H1 (cell line): ENCODE measurements around the gene QRSL1. TPM values are rescaled to one million over a fixed set of nuclear protein-coding genes. Genes with fewer than 3 reads are reported as not detected.

Experiments
- CTCF ChIA-PET: fragments of 300-600 bp; sonication (Branson Sonifier 250); formaldehyde crosslinking; loops from one replicate; lab custom pipeline; 2021; ENCODE audit not compliant: partially characterized antibody; lab: Charles Lee
- POLR2A ChIA-PET: fragments of 300-600 bp; sonication (Branson Sonifier 250); formaldehyde crosslinking; loops from one replicate; lab custom pipeline; 2021; ENCODE audit warnings: inconsistent platforms; ENCODE audit not compliant: partially characterized antibody; lab: Charles Lee
- DNase-seq, 2 experiments: peaks; one replicate each; pipeline versions ENCODE4 v3.0.0 to v3.0.0-alpha.2; 2010 to 2022; ENCODE audit warnings: low spot score in 2 of 2, low read depth in 1 of 2, mixed read lengths in 1 of 2
- FAIRE-seq: peaks from 2 replicates; lab custom pipeline; 2011; peaks lifted over from hg19 to GRCh38; lab: Jason Lieb, UNC
- H2AFZ ChIP-seq: 2 replicates; pipeline ENCODE4 v1.8.1; 2012; ENCODE audit warnings: low read length, inconsistent platforms
- H2AK5ac ChIP-seq: 2 replicates; pipeline ENCODE4 v1.6.1; 2013; ENCODE audit warnings: low read depth, low read length
- H2BK120ac ChIP-seq: replicated peaks from 2 replicates; pipeline ENCODE3; 2013; ENCODE audit warnings: low read depth, low read length, inconsistent platforms
- H2BK12ac ChIP-seq: 2 replicates; pipeline ENCODE4 v1.6.1; 2013; ENCODE audit warnings: low read depth, low read length
- H2BK15ac ChIP-seq: 2 replicates; pipeline ENCODE4 v1.6.1; 2013; ENCODE audit warnings: low read length
- H2BK20ac ChIP-seq: 2 replicates; pipeline ENCODE4 v1.6.1; 2013; ENCODE audit warnings: low read length
- H2BK5ac ChIP-seq: 2 replicates; pipeline ENCODE4 v1.6.1; 2013; ENCODE audit warnings: low read depth, low read length
- H3K14ac ChIP-seq: 2 replicates; pipeline ENCODE4 v1.6.1; 2013; ENCODE audit warnings: inconsistent platforms; ENCODE audit not compliant: insufficient read length
- H3K18ac ChIP-seq: 2 replicates; pipeline ENCODE4 v1.6.1; 2013; ENCODE audit warnings: low read length; ENCODE audit errors: extremely low read depth
- H3K23ac ChIP-seq: 2 replicates; pipeline ENCODE4 v1.6.1; 2013; ENCODE audit warnings: inconsistent platforms; ENCODE audit not compliant: insufficient read length
- H3K23me2 ChIP-seq: 2 replicates; pipeline ENCODE4 v1.6.1; 2013; ENCODE audit warnings: low read depth, low read length
- H3K27ac ChIP-seq: 2 replicates; pipeline ENCODE4 v1.6.1; 2011; ENCODE audit warnings: low read depth, low read length, inconsistent platforms
- H3K27me3 ChIP-seq, 4 experiments: replicated peaks in 1 of 4; 1 replicate in 1 of 4; 2 replicates in 3 of 4; pipeline versions ENCODE4 v1.6.1 to v1.8.1; 2011 to 2013; ENCODE audit warnings: low read length in 3 of 4, mild to moderate bottlenecking in 3 of 4, inconsistent platforms in 2 of 4, mixed read lengths in 2 of 4, moderate library complexity in 1 of 4; ENCODE audit not compliant: control insufficient read depth in 3 of 4, insufficient read depth in 3 of 4; ENCODE audit errors: extremely low read depth in 1 of 4
- H3K36me3 ChIP-seq, 4 experiments: 2 replicates each; pipeline versions ENCODE4 v1.6.1 to v1.8.1; 2011 to 2013; ENCODE audit warnings: mild to moderate bottlenecking in 4 of 4, low read length in 3 of 4, moderate library complexity in 2 of 4, control low read depth in 1 of 4, inconsistent platforms in 1 of 4; ENCODE audit not compliant: insufficient read depth in 4 of 4, control insufficient read depth in 2 of 4
- H3K4ac ChIP-seq: replicated peaks from 2 replicates; pipeline ENCODE3; 2013; ENCODE audit warnings: low read length, low read depth, mixed read lengths, inconsistent platforms; ENCODE audit not compliant: insufficient read length
- H3K4me1 ChIP-seq, 4 experiments: replicated peaks in 1 of 4; 1 replicate in 1 of 4; 2 replicates in 3 of 4; pipeline versions ENCODE4 v1.6.1 to v1.8.1; 2011 to 2013; ENCODE audit warnings: low read length in 3 of 4, inconsistent platforms in 2 of 4, mixed read lengths in 1 of 4; ENCODE audit not compliant: insufficient read depth in 4 of 4, control insufficient read depth in 3 of 4
- H3K4me2 ChIP-seq, 2 experiments: 2 replicates each; pipeline versions ENCODE4 v1.6.1 to v1.8.1; 2011 to 2013; ENCODE audit warnings: low read depth in 2 of 2, low read length in 2 of 2, control low read depth in 1 of 2, inconsistent platforms in 1 of 2, mild to moderate bottlenecking in 1 of 2; ENCODE audit not compliant: insufficient read depth in 1 of 2
- H3K4me3 ChIP-seq, 4 experiments: fragments of 200-600, 300-600 bp in 1 of 4; sonication (generic), shearing (Covaris generic), sonication (Bioruptor Twin) in 1 of 4; 2 replicates each; pipeline versions ENCODE4 v1.5.1 to v1.8.1; 2011 to 2016; ENCODE audit warnings: low read length in 4 of 4, low read depth in 3 of 4, control low read depth in 2 of 4, inconsistent platforms in 2 of 4, mild to moderate bottlenecking in 2 of 4, mixed read lengths in 1 of 4, moderate library complexity in 1 of 4; ENCODE audit not compliant: insufficient read depth in 2 of 4; ENCODE audit errors: extremely low read depth in 1 of 4
- H3K56ac ChIP-seq: replicated peaks from 2 replicates; pipeline ENCODE3; 2013; ENCODE audit warnings: low read depth, mild to moderate bottlenecking, mixed read lengths, low read length, inconsistent platforms; ENCODE audit not compliant: insufficient read length
- H3K79me1 ChIP-seq: 2 replicates; pipeline ENCODE4 v1.6.1; 2013; ENCODE audit warnings: low read depth, low read length, control low read depth
- H3K79me2 ChIP-seq, 2 experiments: 2 replicates each; pipeline versions ENCODE4 v1.6.1 to v1.8.1; 2012 to 2013; ENCODE audit warnings: low read length in 2 of 2, mild to moderate bottlenecking in 2 of 2, inconsistent platforms in 1 of 2; ENCODE audit not compliant: insufficient read depth in 2 of 2, control insufficient read depth in 1 of 2
- H3K9ac ChIP-seq, 4 experiments: replicated peaks in 1 of 4; 1 replicate in 1 of 4; 2 replicates in 3 of 4; pipeline versions ENCODE4 v1.6.1 to v1.8.1; 2011 to 2013; ENCODE audit warnings: low read depth in 3 of 4, low read length in 3 of 4, control low read depth in 2 of 4, mild to moderate bottlenecking in 2 of 4, moderate library complexity in 2 of 4, inconsistent platforms in 1 of 4; ENCODE audit errors: extremely low read depth in 1 of 4
- H3K9me3 ChIP-seq, 2 experiments: 2 replicates each; pipeline versions ENCODE4 v1.6.1 to v1.8.1; 2012 to 2013; ENCODE audit warnings: mild to moderate bottlenecking in 2 of 2, moderate library complexity in 2 of 2, control low read depth in 1 of 2, inconsistent platforms in 1 of 2, low read depth in 1 of 2, low read length in 1 of 2, mixed read lengths in 1 of 2; ENCODE audit not compliant: insufficient read depth in 2 of 2
- H4K20me1 ChIP-seq, 2 experiments: replicated peaks in 1 of 2; 2 replicates each; pipeline versions ENCODE3 to v1.8.1; 2011 to 2013; ENCODE audit warnings: inconsistent platforms in 2 of 2, low read length in 2 of 2, mild to moderate bottlenecking in 1 of 2; ENCODE audit not compliant: insufficient read depth in 2 of 2, control insufficient read depth in 1 of 2
- H4K5ac ChIP-seq: 2 replicates; pipeline ENCODE4 v1.6.1; 2013; ENCODE audit warnings: low read length, low read depth, mixed read lengths, inconsistent platforms; ENCODE audit not compliant: insufficient read length
- H4K8ac ChIP-seq: 2 replicates; pipeline ENCODE4 v1.8.0; 2013; ENCODE audit warnings: mild to moderate bottlenecking, moderate library complexity, low read length, inconsistent platforms; ENCODE audit not compliant: insufficient read depth; ENCODE audit errors: extremely low read depth
- H4K91ac ChIP-seq: replicated peaks from 2 replicates; pipeline ENCODE3; 2013; ENCODE audit warnings: low read length, mixed read lengths, inconsistent platforms; ENCODE audit not compliant: insufficient read length
- BACH1 ChIP-seq: IDR thresholded peaks from 2 replicates; pipeline ENCODE4 v1.6.1; 2012; ENCODE audit warnings: low read length, improper control_type of control experiment
- CBX5 ChIP-seq: fragments of 300-800, 300-1000 bp; sonication (generic); IDR thresholded peaks from 2 replicates; pipeline ENCODE4 v1.7.1; 2016; ENCODE audit warnings: antibody characterized with exemption, low read length, low read depth
- E2F6 ChIP-seq: IDR thresholded peaks from 2 replicates; pipeline ENCODE4 v1.6.1; 2012; ENCODE audit warnings: inconsistent platforms
- HDAC2 ChIP-seq, 2 experiments: fragments of 300-600 bp in 1 of 2; sonication (generic) in 1 of 2; IDR thresholded peaks; 2 replicates each; pipeline ENCODE4 v1.6.1; 2011 to 2012; ENCODE audit warnings: low read depth in 2 of 2, low read length in 2 of 2, mild to moderate bottlenecking in 2 of 2, moderate library complexity in 2 of 2, borderline replicate concordance in 1 of 2, inconsistent platforms in 1 of 2
- JUN ChIP-seq: IDR thresholded peaks from 2 replicates; pipeline ENCODE4 v1.6.1; 2011; ENCODE audit warnings: low read depth, mild to moderate bottlenecking, improper control_type of control experiment, low read length
- POLR2AphosphoS5 ChIP-seq: IDR thresholded peaks from 2 replicates; pipeline ENCODE4 v1.6.1; 2011; ENCODE audit warnings: low read depth, low read length
- RFX5 ChIP-seq: IDR thresholded peaks from 2 replicates; pipeline ENCODE4 v1.6.1; 2011; ENCODE audit warnings: low read depth, low read length, improper control_type of control experiment, borderline replicate concordance
- SAP30 ChIP-seq: fragments of 300-600 bp; sonication (generic); IDR thresholded peaks from 2 replicates; pipeline ENCODE4 v1.7.1; 2012; ENCODE audit warnings: low read length, moderate library complexity, mild to moderate bottlenecking, inconsistent platforms; ENCODE audit not compliant: insufficient read depth, insufficient replicate concordance
- SP4 ChIP-seq: IDR thresholded peaks from 2 replicates; pipeline ENCODE4 v1.6.1; 2012; ENCODE audit warnings: low read length, inconsistent platforms
- SUZ12 ChIP-seq: fragments of 200-600 bp; sonication (generic); IDR thresholded peaks from 2 replicates; pipeline ENCODE4 v1.6.1; 2012; ENCODE audit warnings: mild to moderate bottlenecking, inconsistent platforms, low read length, moderate library complexity, mixed read lengths
- TAF7 ChIP-seq: optimal IDR thresholded peaks from 2 replicates; pipeline ENCODE3; 2011; ENCODE audit warnings: low read depth, mild to moderate bottlenecking, inconsistent platforms, low read length, moderate library complexity, borderline replicate concordance
- WGBS, 2 experiments: shearing (Covaris generic) in 1 of 2; methylation state at CpG; one replicate each; pipeline versions ENCODE4 v1.1.6 to v1.1.7; 2013 to 2015; ENCODE audit warnings: low lambda C conversion rate in 2 of 2, mixed read lengths in 2 of 2, inconsistent platforms in 1 of 2, low coverage in 1 of 2, missing lambda C conversion rate in 1 of 2; ENCODE audit not compliant: insufficient replicate concordance in 2 of 2, insufficient coverage in 1 of 2, insufficient read length in 1 of 2; ENCODE audit errors: extremely low coverage in 1 of 2, missing lambda C conversion rate in 1 of 2; 5-methylcytosine and 5-hydroxymethylcytosine counted together
- polyA plus RNA-seq, 7 experiments: library from polyadenylated mRNA; depleted of rRNA in 3 of 7; stranded (reverse) in 5 of 7; unstranded in 2 of 7; fragments of >200 nt in 5 of 7; fragments of 200-250 nt in 2 of 7; gene quantifications; 1 replicate in 5 of 7; 2 replicates in 1 of 7; 4 replicates in 1 of 7; pipeline versions ENCODE4 v1.2.1 to v1.2.3, GENCODE V29; 2011 to 2013; ENCODE audit warnings: missing spikeins in 2 of 7, mixed read lengths in 2 of 7
- total RNA-seq: library from RNA; stranded (reverse); fragmentation: NEBNext Ultra II Directional; extraction: Animal tissue kit (Norgen Biotek cat#: 25700); gene quantifications from 2 replicates; pipeline ENCODE4 v1.2.1, GENCODE V29; 2021
- TF ChIP-seq, protein P1 (sequence below): IDR thresholded peaks from 2 replicates; pipeline ENCODE4 v1.6.1; 2012; ENCODE audit warnings: low read length, inconsistent platforms

QRSL1 gene
- total and polyA plus RNA-seq, 2 of the 8 experiments (the other 6 are each of a cell fraction or from before 2014, with no cell fraction given): 7.8 to 22.2 TPM

GRCh38 chr6:106581468-106581867, 47.9 kb upstream of the QRSL1 start:
- WGBS, 2 experiments: 80% methylated on average over 1 of the region's 1 CpG; no CpG with 5 or more reads in 1 of the 2 experiments
- no peak for FAIRE-seq
- TF ChIP-seq HDAC2 (IDR thresholded peaks at IDR 0.05; ENCODE audit: borderline replicate concordance in 1 of 2, low read depth in 2 of 2, low read length in 2 of 2) (no peak), POLR2AphosphoS5 (no peak), E2F6 (no peak), SAP30 (no peak), TAF7 (no peak), JUN (no peak), SUZ12 (no peak), CBX5 (no peak), RFX5 (no peak), SP4 (no peak), BACH1 (no peak)
- TF ChIP-seq, protein P1, sequence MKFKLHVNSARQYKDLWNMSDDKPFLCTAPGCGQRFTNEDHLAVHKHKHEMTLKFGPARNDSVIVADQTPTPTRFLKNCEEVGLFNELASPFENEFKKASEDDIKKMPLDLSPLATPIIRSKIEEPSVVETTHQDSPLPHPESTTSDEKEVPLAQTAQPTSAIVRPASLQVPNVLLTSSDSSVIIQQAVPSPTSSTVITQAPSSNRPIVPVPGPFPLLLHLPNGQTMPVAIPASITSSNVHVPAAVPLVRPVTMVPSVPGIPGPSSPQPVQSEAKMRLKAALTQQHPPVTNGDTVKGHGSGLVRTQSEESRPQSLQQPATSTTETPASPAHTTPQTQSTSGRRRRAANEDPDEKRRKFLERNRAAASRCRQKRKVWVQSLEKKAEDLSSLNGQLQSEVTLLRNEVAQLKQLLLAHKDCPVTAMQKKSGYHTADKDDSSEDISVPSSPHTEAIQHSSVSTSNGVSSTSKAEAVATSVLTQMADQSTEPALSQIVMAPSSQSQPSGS: no peak

More at GRCh38 chr6:106581468-106581867, 47.9 kb upstream of the QRSL1 start:
- Histone ChIP-seq H3K27me3 (no peaks in the 10 kb centered on the region), H2AK5ac (no peak overlapping the region), H3K9me3 (no peaks in the 10 kb centered on the region), H3K27ac (no peak overlapping the region), H2BK120ac (no peak overlapping the region), H4K8ac (no peak overlapping the region), H2AFZ (no peak overlapping the region), H3K36me3 (peaks cover 0 to 12% (median 5%) of the 10 kb centered on the region in 4 experiments; a peak in 4 of 8 replicates), H4K91ac (no peak overlapping the region), H3K79me1 (no peaks in the 10 kb centered on the region), H3K79me2 (no peaks in the 10 kb centered on the region), H3K4me2 (no peak overlapping the region), H2BK15ac (no peak overlapping the region), H3K23ac (no peak overlapping the region), H3K4me3 (no peak overlapping the region), H3K4ac (no peak overlapping the region), H3K9ac (no peak overlapping the region), H3K18ac (no peak overlapping the region), H2BK5ac (no peak overlapping the region), H2BK20ac (no peak overlapping the region), H4K5ac (no peak overlapping the region), H3K56ac (no peak overlapping the region), H3K14ac (no peak overlapping the region), H3K4me1 (peaks cover 0 to 2% (median 0%) of the 10 kb centered on the region in 4 experiments; a peak in 1 of 7 replicates), H2BK12ac (no peak overlapping the region), H4K20me1 (no peaks in the 10 kb centered on the region), H3K23me2 (no peaks in the 10 kb centered on the region)
- CTCF ChIA-PET: interaction anchor here (0.5 to 1.2 kb wide), 5 partner anchors 9 to 1123 kb away, joined by 3 to 4 read pairs (median 3); no protein-coding TSS in a partner anchor
- DNase-seq: no peak
- POLR2A ChIA-PET: no interaction called here
